ENCODE data around the gene IRX5.

Gene IRX5

DNA sequence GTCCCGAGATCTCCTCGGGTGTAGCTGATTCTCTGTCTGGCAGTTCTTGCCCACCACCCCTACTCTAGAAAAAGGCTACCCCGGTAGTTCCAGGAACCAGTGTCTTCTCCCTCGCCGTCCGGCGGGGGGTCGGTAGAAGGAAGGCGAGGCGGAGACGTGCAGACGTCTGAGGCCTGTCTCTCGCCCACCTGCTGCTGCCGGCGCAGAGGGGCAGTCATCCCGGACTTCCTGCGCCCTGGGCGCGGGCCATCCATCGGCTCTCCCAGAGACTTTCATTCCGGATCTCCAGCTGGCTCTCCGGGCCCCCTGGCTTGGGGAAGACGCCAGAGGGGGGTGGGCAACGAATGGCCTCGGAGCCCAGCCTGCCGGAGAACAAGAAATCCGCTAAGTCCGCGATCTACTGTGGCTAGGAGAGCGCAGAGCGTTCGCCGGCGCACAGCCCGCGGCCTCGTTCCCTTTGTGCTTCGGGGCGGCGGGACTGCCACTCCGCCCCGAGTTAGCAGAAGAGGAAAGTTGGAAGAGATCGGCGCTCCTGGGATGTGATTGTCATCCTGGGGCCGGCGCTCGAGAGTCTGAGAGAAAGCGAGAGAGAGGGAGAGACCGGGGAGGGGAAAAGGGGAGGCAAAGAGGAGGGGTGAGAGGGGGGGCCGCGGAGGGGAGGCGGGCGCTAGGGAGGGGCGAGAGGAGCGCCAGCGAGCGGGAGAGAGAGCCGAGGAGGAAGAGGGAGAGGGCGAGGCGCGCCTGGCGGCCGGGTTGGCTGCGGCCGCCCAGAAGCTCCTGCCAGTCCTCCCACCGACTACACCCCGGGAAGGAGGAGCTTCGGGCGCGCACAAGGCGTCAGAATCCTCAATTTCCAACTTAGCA is at the start of gene IRX5:
Gene IRX5 (plus strand): TSS at position 861 of the 864 bp plus-strand sequence. CDS start 334 bp downstream, outside the sequence.
- H3K27ac ChIP-seq = peak within 1 kb of the TSS; percentile 86
- TF ChIP-seq, protein P1, sequence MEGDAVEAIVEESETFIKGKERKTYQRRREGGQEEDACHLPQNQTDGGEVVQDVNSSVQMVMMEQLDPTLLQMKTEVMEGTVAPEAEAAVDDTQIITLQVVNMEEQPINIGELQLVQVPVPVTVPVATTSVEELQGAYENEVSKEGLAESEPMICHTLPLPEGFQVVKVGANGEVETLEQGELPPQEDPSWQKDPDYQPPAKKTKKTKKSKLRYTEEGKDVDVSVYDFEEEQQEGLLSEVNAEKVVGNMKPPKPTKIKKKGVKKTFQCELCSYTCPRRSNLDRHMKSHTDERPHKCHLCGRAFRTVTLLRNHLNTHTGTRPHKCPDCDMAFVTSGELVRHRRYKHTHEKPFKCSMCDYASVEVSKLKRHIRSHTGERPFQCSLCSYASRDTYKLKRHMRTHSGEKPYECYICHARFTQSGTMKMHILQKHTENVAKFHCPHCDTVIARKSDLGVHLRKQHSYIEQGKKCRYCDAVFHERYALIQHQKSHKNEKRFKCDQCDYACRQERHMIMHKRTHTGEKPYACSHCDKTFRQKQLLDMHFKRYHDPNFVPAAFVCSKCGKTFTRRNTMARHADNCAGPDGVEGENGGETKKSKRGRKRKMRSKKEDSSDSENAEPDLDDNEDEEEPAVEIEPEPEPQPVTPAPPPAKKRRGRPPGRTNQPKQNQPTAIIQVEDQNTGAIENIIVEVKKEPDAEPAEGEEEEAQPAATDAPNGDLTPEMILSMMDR (conservative IDR thresholded peaks at IDR 0.05) = peak; percentile 14; the same call in 1 of the 2 replicates

DNA sequence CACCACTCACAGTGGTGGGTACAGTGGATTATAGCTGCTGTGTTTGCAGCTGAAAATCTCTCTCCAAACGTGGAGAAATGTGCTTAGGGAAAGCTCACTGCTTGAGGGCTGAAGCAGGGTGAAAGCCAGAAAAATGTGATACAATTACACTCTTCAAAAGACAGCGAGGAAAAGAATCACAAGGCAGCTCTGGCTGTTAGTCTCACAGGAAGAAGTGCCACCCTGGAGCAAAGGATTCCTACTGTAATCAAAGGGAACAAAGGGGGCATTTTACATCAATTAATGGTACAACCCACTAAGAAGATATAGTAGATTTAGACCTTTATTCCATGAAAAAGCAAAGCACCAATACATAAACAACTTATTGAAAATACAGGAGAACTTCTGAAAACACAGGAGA is 48.1 kb upstream of the IRX5 start:
- no peak overlapping the region for H3K27ac ChIP-seq
- TF ChIP-seq, protein P1 (conservative IDR thresholded peaks at IDR 0.05) = no peak

DNA sequence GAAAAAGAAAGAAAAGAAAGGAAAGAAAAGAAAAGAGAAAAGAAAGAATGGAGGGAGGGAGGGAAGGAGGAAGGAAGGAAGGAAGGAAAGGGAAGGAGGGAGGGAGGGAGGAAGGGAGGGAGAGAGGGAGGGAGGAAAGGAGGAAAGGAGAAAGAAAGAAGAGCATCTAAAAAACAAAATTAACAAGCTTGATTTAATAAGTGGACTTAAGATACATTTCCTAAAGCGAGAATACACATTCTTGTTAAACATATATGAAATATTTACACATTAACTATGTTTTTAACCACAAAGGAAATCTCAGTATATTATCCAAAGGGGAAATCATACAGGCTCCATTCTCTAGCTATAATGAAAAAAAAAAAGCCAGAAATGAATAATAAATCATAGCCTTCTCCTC is 47.3 kb upstream of the IRX5 start:
- H3K27ac ChIP-seq = no peak overlapping the region

DNA sequence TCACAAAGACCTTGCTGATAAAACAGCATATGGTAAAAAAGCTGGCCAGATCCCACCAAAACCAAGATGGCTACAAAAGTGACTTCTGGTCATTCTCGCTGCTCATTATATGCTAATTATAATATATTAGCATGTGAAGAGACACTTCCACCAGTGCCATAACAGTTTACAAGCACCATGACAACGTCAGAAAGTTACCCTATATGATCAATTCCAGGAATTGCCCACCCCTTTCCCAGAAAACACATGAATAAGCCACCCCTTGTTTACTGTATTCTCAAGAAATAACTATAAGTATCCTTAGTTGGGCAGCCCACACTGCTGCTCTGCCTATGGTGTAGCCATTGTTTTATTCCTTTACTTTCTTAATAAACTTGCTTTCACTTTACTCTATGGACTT is 44.6 kb upstream of the IRX5 start:
- H3K27ac ChIP-seq = no peak overlapping the region
- TF ChIP-seq, protein P1 (conservative IDR thresholded peaks at IDR 0.05) = no peak

More for the DNA sequence above, 47.3 kb upstream of the IRX5 start:
- TF ChIP-seq, protein P1 (conservative IDR thresholded peaks at IDR 0.05) = no peak

DNA sequence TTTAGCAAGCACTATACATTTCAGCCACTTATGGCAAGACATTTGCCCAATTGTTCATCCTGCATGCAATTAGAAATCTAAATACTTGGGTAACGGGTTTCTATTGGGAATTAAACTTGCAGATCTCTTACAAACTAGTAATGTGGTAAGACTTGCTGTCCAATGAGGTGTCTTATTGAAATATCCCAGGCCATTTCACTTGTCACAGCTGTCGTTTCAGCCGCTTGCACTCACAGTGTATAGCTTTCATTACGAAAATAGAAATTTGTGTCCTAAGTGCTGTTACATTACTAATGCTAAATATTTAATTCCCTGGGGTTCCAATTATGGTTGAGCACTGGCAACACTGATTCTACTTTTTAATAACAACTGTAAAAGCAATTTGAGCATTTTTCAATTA is 40.3 kb upstream of the IRX5 start:
- TF ChIP-seq, protein P1 (conservative IDR thresholded peaks at IDR 0.05) = no peak
- H3K27ac ChIP-seq = no peak overlapping the region

DNA sequence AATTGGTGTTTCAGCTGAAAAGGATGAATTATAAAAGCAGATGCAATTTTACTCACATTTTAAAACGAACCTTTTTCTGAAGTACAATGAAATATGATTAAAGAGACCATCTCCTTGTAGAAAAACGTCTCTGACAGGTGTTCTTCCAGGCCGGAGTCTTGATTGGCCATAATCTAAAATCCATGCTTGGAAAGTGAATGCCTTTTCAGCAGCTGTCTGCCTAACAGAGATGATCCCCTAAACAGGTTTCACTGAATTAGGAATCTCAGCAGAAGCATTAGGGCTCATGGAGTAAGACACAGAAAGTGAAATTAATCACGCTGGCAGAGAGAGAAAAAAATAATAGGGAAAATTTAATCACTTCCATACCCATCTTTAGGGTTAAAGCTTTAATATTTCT is 39.3 kb upstream of the IRX5 start:
- TF ChIP-seq, protein P1 (conservative IDR thresholded peaks at IDR 0.05) = no peak
- H3K27ac ChIP-seq = no peak overlapping the region

DNA sequence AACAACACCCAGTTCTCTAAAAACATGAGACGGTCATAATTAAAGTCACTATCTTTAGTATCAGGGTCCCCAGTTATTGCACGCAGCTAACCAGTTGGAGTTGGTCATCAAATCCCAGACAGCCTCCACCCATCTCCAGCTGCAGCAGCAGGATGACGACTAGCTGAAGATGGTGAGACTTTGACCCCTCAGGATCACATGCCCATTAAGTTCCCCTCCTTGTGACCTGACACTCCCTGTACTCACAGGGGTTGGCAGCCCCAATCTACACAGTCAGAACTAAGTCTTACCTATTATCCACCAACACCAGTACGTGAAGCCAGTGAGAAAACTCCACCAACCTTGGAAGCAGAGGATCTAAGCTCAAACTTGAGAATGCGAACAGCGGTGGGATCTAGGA is 37.7 kb upstream of the IRX5 start:
- H3K27ac ChIP-seq = no peak overlapping the region
- TF ChIP-seq, protein P1 (conservative IDR thresholded peaks at IDR 0.05) = no peak

Measured in VCaP (cell line).